GM21526 (cell line): ENCODE measurements around the gene RBPJL.

ENCODE experiments used
- ATAC-seq: cut with Tn5 transposase; IDR thresholded peaks from one replicate; pipeline ENCODE4 v1.9.1; 2021; ENCODE audit warnings: moderate library complexity; ENCODE audit not compliant: unreplicated experiment, low FRiP score

RBPJL gene

DNA sequence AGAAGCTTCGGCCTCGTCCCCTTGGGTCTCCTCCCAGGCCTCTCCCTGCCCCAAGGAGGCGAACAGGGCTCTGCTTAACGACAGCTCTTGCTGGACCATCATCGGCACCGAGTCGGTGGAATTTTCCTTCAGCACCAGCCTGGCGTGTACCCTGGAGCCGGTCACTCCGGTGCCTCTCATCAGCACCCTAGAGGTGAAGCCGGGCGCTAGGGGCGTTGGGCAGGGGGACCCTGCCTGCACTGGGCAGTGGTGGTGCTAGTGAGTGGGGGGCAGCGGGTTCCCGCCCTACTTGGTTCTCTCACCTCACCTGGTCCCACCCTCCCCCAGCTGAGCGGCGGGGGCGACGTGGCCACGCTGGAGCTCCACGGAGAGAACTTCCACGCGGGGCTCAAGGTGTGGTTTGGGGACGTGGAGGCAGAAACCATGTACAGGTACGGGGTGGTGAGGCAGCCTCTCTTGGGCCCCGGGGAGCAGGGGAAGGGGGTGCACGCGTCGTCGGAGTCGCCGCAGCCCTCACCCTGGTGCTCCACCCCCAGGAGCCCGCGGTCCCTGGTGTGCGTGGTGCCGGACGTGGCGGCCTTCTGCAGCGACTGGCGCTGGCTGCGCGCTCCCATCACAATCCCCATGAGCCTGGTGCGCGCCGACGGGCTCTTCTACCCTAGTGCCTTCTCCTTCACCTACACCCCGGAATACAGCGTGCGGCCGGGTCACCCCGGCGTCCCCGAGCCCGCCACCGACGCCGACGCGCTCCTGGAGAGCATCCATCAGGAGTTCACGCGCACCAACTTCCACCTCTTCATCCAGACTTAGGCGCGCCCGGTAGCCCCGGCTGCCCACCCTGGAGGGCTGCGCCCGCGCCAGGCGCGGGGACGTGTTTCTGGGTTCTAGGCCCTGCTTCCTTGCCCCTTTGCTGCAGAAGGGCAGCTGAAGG, 9.8 kb downstream of the RBPJL start:
- ATAC-seq: no peak

DNA sequence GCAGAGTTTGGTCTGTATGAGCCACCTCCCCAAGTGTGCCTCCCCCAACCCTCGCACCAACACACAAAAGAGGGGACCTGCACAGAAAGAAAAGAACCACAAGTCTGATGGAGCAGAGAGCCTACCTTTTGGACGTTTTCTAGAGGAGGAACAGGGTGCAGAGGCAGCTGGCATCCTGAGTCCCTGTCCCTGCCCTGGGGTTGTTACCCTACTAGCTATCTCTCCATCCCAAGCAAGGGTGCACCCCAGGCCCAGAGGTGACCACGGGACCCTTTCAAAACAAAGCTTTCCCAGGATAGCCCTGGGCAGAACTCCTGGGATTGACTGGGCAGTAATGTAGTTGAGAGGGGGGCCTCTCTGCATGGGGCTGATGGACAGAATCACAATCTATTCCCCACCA, 11.2 kb downstream of the RBPJL start:
- no peak for ATAC-seq

DNA sequence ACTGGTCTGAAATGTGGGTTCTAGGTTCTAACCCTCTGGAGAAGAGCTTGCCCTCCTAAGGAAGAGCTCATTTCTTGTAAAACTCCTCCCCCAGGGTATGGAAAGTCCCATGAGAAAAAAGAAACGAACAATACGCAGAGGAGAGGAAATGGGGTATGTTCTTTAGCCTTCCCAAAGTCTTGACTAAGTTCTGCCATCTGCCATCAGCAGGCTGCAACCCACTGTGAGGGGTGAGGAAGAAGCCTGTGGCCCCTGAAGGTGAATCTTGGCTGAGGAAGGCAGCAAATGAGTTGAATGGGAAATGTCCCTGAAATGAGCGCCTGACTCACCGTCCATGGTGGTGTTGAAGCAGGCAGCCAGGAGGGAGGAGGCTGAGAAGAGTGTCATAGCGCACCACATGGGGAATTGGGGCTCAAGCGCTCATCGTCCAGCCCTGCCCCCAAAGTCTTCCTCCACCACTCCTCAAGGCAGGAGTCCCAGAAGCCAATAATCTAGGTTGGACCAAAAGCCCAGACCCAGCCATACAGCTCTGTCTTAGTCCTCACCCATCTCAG, 11.8 kb downstream of the RBPJL start:
- no peak for ATAC-seq

DNA sequence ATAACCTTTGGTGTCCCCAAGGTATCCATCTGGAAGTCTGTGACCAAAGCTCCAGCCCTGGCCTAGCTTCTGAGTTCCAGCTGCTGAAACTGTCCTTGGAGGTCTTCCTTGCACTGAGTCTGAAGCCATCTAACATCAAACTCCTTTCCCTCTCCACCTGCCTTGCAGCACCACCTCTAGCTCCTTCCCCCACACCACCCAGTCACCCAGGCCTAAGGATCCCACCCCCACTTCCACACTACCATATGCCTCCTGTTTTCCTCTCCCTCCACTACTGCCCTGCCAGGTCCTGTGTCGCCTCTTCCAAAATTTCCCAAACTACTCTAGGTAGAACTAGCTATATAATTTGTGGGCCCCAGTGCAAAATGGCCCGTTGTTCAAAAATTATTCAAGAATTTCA, 12.3 kb downstream of the RBPJL start:
- ATAC-seq: no peak

DNA sequence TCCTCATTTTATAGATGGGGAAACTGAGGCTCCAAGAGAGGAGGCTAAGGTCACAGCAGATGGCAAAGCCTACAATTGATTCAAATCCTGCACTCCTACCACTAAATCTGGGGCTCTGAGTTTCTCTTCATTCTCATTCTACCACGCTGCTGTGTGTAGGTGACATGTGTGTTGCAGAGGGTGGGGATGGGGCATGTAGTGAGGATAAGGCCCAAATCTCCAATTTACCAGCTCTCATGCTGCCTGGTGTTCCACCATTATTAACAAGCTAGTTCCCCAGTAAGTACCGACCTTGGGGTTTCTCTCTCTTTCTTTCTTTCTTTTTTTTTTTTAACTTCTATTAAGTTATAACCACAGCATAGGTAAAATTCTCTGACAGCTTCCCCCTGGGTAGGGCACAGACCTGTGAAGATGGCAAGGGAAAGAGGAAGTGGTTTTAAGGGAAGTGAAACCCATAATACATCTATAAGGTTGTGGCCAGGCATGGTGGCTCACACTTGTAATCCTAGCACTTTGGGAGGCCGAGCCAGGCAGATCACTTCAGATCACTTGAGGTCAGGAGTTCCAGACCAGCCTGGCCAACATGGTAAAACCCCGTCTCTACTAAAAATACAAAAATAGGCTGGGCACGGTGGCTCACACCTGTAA, 14.4 kb downstream of the RBPJL start:
- ATAC-seq: no peak

DNA sequence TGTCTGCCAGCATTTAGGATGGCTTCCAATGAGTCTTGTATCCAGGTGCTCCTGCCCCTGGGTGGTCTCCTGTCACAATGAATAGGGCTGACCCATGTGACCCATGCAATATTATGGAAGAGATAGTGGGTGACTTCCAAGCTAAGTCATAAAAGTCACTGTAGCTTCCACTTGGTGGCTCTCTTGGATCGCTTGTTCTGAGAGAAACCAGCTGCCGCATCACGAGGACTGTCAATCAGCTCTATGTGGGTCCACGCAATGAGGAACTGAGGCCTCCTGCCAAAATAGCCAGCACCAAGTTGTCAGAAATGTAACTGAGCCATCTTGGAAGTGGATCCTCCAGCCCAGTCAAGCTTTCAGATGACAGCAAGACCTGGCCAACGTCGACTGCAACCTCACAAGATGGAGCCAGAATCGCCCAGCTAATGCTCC, 16.3 kb downstream of the RBPJL start:
- no peak for ATAC-seq

DNA sequence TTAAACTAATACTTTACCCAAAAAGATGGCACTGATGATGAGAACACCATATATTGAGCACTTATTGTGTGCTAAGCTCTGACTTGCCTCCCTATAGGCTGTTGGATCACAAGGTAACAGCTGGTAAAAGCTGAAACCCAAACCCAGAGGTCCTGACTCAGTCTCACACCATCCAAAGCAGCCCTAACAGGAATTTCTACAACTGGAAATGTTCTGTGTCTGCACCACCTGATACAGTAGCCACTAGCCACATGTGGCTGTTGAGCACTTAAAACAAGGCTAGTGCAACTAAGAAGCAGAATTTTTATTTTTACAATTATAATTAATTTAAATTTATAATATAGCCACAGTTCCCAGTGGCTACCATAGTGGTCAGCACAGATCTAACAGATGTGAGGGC, 17.1 kb downstream of the RBPJL start:
- ATAC-seq: no peak

DNA sequence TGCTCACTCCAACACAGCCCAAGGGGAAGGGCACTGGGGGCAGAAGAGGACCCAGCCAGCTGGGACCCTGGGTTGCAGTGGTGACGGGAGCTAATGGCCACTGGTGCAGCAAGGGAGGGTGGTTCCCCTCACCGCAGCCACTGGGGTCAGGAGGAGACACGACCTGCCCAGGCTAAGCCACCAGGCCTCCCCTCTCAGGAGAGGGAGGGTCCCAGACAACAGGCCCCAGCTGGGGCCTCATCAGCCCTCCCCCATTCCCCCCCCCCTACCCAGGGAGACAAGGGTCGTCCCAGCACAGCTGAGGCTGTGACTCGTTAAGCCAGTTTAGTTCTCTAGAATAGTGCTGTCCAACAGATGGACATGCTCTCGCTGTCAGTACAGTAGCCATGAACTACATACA, 18.7 kb downstream of the RBPJL start:
- ATAC-seq: no peak

DNA sequence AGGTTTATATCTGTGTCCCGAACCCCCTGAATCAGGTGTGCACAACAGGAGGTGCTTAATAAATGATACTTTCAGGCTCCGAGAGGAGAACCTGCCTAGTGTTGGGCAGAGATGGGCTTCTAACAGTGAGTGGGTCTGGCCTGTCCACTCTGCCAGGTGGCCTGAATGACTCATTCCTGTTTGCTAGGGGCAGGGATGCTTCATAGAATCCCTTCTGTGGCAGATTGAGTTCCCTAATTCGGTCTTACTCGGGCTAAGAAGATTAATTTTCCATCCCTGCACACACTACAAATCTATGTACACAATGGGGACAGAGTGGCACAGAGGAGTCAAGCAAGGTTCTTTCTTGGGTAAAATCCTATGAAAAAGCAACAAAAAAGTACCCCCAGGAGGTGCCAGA, 21.8 kb downstream of the RBPJL start:
- no peak for ATAC-seq

DNA sequence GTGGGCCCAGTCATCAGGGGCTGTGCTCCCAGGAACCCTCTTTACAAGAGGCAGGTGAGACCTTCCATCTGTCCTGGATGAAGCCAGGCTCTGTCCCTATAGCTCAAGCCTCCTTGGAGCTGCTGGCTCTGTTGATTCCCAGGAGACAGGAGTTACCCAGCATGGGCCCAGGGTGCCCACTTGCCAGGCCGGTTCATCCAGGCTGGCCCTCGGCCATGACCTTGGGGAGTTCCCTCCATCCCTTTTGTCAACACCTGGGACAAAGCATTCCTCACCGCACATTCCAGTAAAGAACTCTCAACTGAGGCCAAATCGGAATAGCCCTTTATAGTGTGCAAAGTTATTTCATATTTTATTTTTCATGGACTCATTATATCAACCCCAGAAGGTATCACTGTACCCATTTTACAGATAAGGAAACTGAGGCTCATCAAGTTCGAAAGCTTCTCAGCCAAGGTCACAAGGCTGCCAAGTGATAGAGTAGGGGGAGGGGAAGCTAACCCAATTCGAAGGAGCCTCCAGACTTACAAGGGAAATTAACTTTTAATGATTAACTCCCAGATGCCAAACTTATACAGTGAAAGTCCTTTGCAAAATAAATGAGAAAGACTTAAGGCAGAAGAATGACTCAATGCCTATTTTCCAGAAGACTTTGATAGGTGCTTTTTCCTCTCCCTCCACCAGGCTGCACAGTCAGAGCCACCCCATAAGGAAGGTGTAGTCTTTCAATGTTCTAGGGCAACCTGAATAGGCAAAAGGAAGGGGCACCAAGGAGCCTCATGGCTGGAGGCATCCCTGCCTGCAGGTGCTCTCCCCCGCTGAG, 23.1 kb downstream of the RBPJL start:
- ATAC-seq: no peak

DNA sequence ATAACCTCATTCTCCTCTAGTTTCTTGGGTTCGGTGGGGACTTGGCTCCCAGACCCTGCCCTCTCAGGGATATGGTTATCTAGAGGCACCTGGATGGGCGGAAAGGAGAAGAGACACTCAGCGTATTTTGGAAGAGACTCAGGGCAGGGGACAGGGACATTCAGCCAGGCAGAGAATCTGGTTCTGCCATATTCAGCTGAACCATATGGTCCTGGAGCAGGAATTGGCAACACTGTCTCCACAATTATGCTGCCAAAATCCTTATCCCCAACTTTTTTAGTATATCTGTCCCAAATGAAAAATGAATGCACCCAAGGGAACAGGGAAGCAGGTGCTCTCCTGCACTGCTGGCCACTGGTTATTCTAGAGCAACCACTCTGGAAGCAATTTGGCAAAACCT, 23.8 kb downstream of the RBPJL start:
- no peak for ATAC-seq

DNA sequence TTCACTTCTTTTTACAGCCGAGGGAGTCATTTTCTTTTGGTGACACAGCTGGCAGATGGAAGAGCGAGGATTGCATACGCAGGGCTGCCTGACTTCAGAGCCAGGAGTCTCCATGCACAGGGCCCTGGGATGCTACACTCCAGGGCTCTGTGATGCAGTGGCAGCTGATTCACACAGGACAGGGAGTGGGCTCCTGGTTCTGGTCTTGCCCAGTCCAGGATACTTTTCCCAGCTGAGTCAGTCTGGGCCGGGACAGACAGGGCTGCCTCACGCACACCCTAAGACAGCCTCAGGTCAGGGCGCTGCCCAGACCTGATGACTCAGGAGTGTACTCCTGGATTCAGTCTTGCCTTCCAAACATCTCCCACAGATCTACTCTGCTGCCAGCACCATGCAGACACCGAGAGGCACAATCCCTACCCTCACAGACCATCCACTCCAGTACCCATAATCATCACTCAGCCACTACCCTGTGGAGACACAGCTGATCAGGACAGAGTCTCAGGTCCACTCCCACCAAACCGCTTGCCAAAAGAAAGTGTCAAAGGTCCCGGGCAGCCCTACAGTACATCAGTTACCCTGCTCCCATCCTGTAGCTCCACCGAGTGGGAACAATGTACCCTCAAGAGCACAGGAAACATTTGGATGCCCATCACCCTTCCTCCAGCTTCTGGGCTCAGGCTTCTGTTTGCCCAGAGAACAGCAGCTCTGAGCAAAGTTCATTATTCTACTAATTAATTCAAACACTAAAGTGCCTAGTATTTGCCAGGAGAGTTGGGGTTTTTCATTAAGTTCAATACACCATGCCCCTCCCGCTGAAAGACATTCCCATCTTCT, 30.1 kb downstream of the RBPJL start:
- ATAC-seq: no peak

DNA sequence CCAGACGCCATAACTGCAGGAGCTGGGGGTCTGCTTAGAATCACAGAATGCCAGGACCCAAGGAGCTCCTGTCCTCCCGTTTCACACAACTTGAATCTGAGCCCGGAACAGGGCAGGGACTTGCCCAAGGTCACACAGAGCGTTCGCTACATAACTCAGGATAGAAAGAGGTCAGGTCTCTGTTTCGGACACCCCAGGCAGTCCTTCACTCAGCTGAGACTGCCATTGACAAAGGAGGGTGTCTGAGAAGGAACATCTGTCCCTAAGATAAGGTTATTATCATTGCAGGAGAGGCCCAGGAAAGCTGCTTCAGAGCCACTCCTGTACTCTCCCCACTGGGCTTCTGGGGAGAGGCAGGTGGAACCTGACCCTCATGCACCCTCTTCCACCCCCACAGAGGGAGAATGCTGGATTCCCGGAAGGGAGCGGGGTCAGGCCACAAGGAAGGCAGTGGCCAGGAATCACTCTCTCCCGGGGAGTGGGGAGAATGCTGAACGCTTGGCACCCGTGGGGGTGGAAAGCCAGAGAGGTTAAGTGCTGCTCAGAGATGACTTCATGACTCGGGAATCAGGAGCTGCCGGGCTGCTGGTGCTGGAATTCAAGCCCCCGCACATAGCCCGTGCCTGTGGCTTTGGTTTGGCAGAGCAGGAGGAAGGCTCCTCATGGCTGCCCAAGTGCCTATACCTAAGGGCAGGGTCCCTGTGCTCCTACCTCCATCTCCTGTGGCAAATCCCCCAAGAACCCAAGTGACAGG, 30.9 kb downstream of the RBPJL start:
- ATAC-seq: no peak

DNA sequence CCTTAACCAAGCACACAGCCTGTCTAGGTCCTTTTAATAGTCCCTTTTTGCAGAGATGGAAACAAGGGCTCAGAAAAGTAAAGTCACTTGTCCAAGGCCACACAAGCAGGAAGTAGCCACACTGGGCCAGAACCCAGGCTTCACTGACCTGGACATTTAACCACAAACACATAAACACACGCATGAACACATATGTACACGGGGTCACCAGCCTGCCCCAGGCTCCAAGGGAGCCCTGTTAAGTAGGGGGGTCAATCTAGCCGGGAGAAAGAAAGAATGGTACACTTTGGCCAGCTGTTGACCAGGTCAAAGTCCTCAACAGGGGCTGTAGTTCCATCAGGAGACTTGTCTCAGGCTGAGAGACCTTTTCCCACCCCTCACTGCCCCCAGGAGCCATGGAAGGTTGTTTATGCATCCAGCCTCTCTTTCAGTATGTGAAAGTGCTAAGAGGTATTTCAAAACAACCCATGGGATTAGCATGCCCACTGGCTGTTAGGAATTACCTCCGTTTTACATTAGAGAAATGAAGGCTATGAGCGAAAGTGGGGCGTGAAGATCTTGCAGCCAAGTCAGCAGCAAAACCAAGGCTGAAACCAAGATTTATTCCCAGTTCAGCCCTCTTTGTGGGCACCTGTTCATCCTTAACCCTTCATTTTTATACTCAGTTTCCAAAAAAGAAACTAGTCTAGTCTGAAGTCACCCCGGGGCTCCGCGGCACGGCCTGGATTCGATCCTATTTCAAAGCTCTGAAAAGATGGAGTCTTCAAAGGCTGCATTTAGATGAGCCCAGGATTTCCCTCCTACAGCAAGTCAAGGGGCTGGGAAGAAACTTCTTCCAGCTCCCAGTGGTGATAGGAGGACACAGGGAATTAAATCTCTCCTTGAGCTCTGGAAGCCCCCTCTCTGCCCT, 31.7 kb downstream of the RBPJL start:
- ATAC-seq: no peak

DNA sequence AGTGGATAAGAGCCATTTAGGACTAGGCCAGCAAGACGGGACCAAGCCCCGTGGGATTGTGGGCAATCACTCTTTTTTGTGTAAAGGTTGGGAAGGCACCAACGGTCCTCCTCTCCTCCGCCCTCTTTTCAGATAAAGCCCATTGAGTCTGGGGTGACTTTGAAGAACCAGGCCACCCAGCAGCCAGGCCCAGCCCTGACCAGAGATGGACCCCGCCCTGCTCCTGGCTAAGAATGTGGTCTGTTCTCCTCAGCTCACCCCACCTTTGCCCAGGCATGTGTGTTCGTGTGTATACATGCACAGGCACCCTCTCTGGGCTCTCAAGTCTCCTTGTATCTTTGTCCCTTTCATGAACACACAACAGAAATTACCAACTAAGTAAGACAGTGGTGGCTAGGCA, 32.4 kb downstream of the RBPJL start:
- no peak for ATAC-seq

DNA sequence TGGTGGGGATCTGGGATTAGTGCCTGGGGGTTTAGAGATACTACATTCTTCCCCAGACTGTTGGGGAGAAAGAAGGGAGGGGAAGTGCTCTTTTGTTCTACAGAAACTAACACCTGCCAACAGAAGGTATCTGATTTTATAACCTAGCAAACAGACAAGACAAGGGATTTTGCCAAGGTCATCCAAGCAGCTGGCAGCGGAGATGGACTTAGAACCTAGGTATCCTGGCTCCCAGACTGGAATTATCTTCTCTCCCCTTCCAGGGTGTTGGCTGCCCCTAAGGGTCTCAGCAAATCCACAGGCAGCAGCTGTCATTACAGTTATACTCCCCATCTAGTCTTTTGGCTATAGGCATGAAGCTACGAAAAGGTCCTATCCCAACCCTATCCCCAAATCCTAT, 33.2 kb downstream of the RBPJL start:
- no peak for ATAC-seq

DNA sequence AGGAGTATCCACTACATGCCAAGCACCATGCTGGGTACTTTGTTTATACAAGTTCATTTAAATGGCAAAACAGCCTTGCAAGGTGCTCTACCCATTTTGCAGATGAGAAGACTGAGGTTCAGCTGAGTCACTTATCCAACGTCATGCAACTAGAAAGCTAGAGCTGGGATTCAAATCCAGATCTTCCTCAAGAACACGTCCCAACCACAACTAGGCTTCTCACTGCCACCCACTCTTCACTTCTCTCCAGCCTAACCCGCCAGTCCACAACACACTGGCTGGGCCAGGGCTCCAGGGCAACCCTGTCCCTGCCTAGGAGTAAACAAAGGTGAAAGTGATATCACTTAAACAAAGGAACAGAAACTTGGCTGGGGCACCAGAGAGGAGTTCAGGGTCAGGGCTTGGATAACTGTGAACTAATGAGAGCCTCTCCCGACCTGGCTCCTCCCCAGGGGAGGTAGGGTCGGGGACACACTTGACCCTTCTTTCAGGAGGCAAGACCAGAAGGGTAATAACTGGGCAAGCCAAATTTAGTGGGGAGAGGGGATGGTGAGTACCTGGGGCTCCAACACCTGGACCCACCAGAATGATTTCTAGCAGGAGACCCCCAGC, 33.7 kb downstream of the RBPJL start:
- no peak for ATAC-seq

DNA sequence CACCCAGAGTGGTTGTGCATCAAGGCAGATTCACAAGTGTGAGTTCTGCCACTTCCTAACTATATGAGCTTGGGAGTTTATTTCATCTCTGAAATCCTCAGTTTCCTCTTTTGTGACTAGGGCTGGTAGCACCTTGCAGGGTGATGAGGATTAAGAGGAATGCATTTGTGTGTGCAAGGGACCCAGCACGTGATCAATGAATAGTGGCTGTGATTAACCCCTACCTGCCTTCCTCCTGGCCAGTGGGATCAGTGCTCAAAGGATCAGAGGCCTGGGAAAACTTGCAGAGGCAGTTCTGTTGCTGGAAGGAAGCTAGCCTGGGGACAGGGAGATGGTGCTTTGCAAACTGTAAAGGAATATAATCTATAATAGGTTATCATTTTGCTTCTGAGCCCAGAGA, 34.3 kb downstream of the RBPJL start:
- ATAC-seq: no peak
